Keratinocyte (primary cell): ENCODE data around the gene KIFC3. TPM values are rescaled to one million over a fixed set of nuclear protein-coding genes. Genes with fewer than 3 reads are reported as not detected.

Experiments used
- DNase-seq: peaks from one replicate; pipeline ENCODE4 v3.0.0-alpha.2; 2011; ENCODE audit warnings: low read depth, missing footprints, low spot score
- FAIRE-seq: peaks from 2 replicates; lab custom pipeline; 2011; peaks lifted over from hg19 to GRCh38; lab: Jason Lieb, UNC
- H2AFZ ChIP-seq: 2 replicates; pipeline ENCODE4 v1.6.0; 2012; ENCODE audit warnings: low read length, control low read depth, inconsistent platforms; ENCODE audit not compliant: control insufficient read depth
- H3K27ac ChIP-seq: 2 replicates; pipeline ENCODE4 v1.5.1; 2011; ENCODE audit warnings: low read length; ENCODE audit not compliant: control insufficient read depth, insufficient read depth
- H3K27me3 ChIP-seq: 3 replicates; pipeline ENCODE4 v1.6.0; 2011; ENCODE audit warnings: low read length; ENCODE audit not compliant: control insufficient read depth, insufficient read depth; ENCODE audit errors: extremely low read depth
- H3K36me3 ChIP-seq, 2 experiments: 2 replicates in 1 of 2; 3 replicates in 1 of 2; pipeline ENCODE4 v1.5.1; 2011; ENCODE audit warnings: low read length in 2 of 2, mild to moderate bottlenecking in 1 of 2; ENCODE audit not compliant: control insufficient read depth in 2 of 2, insufficient read depth in 2 of 2; ENCODE audit errors: extremely low read depth in 1 of 2
- H3K4me1 ChIP-seq: 3 replicates; pipeline ENCODE4 v1.5.1; 2011; ENCODE audit warnings: low read length; ENCODE audit not compliant: control insufficient read depth, insufficient read depth; ENCODE audit errors: extremely low read depth
- H3K4me2 ChIP-seq: 3 replicates; pipeline ENCODE4 v1.6.0; 2011; ENCODE audit warnings: low read depth, low read length; ENCODE audit not compliant: control insufficient read depth, insufficient read depth; ENCODE audit errors: extremely low read depth
- H3K4me3 ChIP-seq, 3 experiments: fragments of 200-600 bp in 1 of 3; sonication (generic) in 1 of 3; 2 replicates in 2 of 3; 3 replicates in 1 of 3; pipeline ENCODE4 v1.5.1; 2011 to 2016; ENCODE audit warnings: low read length in 3 of 3, mild to moderate bottlenecking in 3 of 3, control low read depth in 2 of 3, inconsistent platforms in 1 of 3, low read depth in 1 of 3, mixed read lengths in 1 of 3, mixed run types in 1 of 3, moderate library complexity in 1 of 3; ENCODE audit not compliant: control insufficient read depth in 2 of 3, insufficient read depth in 2 of 3; ENCODE audit errors: extremely low read depth in 1 of 3
- H3K79me2 ChIP-seq: 2 replicates; pipeline ENCODE4 v1.6.0; 2012; ENCODE audit warnings: low read length; ENCODE audit not compliant: control insufficient read depth, insufficient read depth
- H3K9ac ChIP-seq: 3 replicates; pipeline ENCODE4 v1.6.0; 2011; ENCODE audit warnings: low read length; ENCODE audit not compliant: control insufficient read depth, insufficient read depth; ENCODE audit errors: extremely low read depth
- H3K9me1 ChIP-seq: 3 replicates; pipeline ENCODE4 v1.6.0; 2011; ENCODE audit warnings: low read length; ENCODE audit not compliant: control insufficient read depth, insufficient read depth; ENCODE audit errors: extremely low read depth
- H3K9me3 ChIP-seq: 2 replicates; pipeline ENCODE4 v1.5.1; 2012; ENCODE audit warnings: low read depth, low read length; ENCODE audit not compliant: control insufficient read depth
- H4K20me1 ChIP-seq: 3 replicates; pipeline ENCODE4 v1.6.0; 2011; ENCODE audit warnings: low read length; ENCODE audit not compliant: control insufficient read depth, insufficient read depth; ENCODE audit errors: extremely low read depth
- CTCF ChIP-seq, 3 experiments: IDR thresholded peaks in 1 of 3; conservative IDR thresholded peaks in 1 of 3; optimal IDR thresholded peaks in 1 of 3; 2 replicates in 2 of 3; 3 replicates in 1 of 3; pipeline versions ENCODE3 to v1.5.1; 2011; ENCODE audit warnings: low read length in 3 of 3, mild to moderate bottlenecking in 3 of 3, moderate library complexity in 2 of 3, control low read depth in 1 of 3, inconsistent platforms in 1 of 3; ENCODE audit not compliant: insufficient read depth in 2 of 3; ENCODE audit errors: extremely low read depth in 1 of 3
- EZH2 ChIP-seq: IDR thresholded peaks from one replicate; pipeline ENCODE4 v1.6.1; 2012; ENCODE audit warnings: inconsistent platforms, mild to moderate bottlenecking, low read length, moderate library complexity
- dilution Hi-C: fragments of 300-500 bp; cut with MboI; formaldehyde crosslinking; loops from one replicate; pipeline ENCODE4 v1.7.0; 2020; ENCODE audit warnings: low sequenced_read_pairs; ENCODE audit not compliant: extremely low pct_ligation_motif_present
- polyA plus RNA-seq, 5 experiments: library from polyadenylated mRNA; depleted of rRNA in 3 of 5; stranded (reverse) in 3 of 5; stranded (forward) in 1 of 5; unstranded in 1 of 5; fragments of >200 nt; gene quantifications; 1 replicate in 1 of 5; 2 replicates in 3 of 5; 3 replicates in 1 of 5; pipeline versions ENCODE4 v1.2.1 to v1.2.3, GENCODE V29; 2011 to 2012; ENCODE audit warnings: missing spikeins in 2 of 5, low read depth in 1 of 5, low replicate concordance in 1 of 5

KIFC3 gene
- polyA plus RNA-seq, 1 donor (not counting 4 experiments of a cell fraction or from before 2014, with no cell fraction given): 22.7 TPM

GRCh38 chr16:57729182-57729484 lies 73.2 kb downstream of the KIFC3 start:
- Histone ChIP-seq H4K20me1 (no peaks in the 10 kb centered on the region), H3K4me1 (no peaks in the 10 kb centered on the region), H3K9ac (no peak overlapping the region), H3K27ac (no peak overlapping the region), H3K79me2 (no peaks in the 10 kb centered on the region), H3K4me2 (no peak overlapping the region), H3K36me3 (no peaks in the 10 kb centered on the region), H3K4me3 (no peak overlapping the region), H3K9me1 (no peaks in the 10 kb centered on the region), H2AFZ (no peak overlapping the region), H3K9me3 (no peaks in the 10 kb centered on the region), H3K27me3 (no peaks in the 10 kb centered on the region)
- no peak for TF ChIP-seq CTCF (optimal IDR thresholded peaks at IDR 0.05 in 1 of 3, IDR thresholded peaks at IDR 0.05 in 1 of 3, conservative IDR thresholded peaks at IDR 0.05 in 1 of 3; ENCODE audit: extremely low read depth in 1 of 3, insufficient read depth in 2 of 3, low read length in 3 of 3)
- no peak for TF ChIP-seq EZH2
- dilution Hi-C loops: no loop called here
- DNase-seq (no peak), FAIRE-seq (no peak)

GRCh38 chr16:57728336-57729181 lies 73.7 kb downstream of the KIFC3 start:
- no peak for TF ChIP-seq CTCF (optimal IDR thresholded peaks at IDR 0.05 in 1 of 3, IDR thresholded peaks at IDR 0.05 in 1 of 3, conservative IDR thresholded peaks at IDR 0.05 in 1 of 3; ENCODE audit: extremely low read depth in 1 of 3, insufficient read depth in 2 of 3, low read length in 3 of 3)
- no peak for TF ChIP-seq EZH2
- no peak overlapping the region for H3K9ac ChIP-seq
- no peaks in the 10 kb centered on the region for H3K27me3 ChIP-seq
- dilution Hi-C loops: no loop called here
- no peak for DNase-seq
- H3K36me3 ChIP-seq: no peaks in the 10 kb centered on the region
- H3K9me3 ChIP-seq: no peaks in the 10 kb centered on the region
- H4K20me1 ChIP-seq: no peaks in the 10 kb centered on the region
- no peak overlapping the region for H2AFZ ChIP-seq
- FAIRE-seq: no peak
- H3K4me3 ChIP-seq: no peak overlapping the region
- no peak overlapping the region for H3K4me2 ChIP-seq
- no peaks in the 10 kb centered on the region for H3K79me2 ChIP-seq
- H3K9me1 ChIP-seq: no peaks in the 10 kb centered on the region
- H3K27ac ChIP-seq: no peak overlapping the region
- H3K4me1 ChIP-seq: no peaks in the 10 kb centered on the region
